GM19455 (cell line): ENCODE results near the gene NFIL3.

Source experiments
- ATAC-seq: cut with Tn5 transposase; IDR thresholded peaks from one replicate; pipeline ENCODE4 v1.9.1; 2021; ENCODE audit not compliant: unreplicated experiment

Gene NFIL3

GRCh38 chr9:91361291-91362050 is 62.2 kb downstream of the NFIL3 start, which contains the start of gene AUH:
Gene AUH, minus strand, starts transcription at chr9:91361918. Its CDS starts 29 bp downstream, at chr9:91361889.
- ATAC-seq, result peak; percentile 88

GRCh38 chr9:91360551-91361290 is 62.9 kb downstream of the NFIL3 start:
- ATAC-seq, result no peak

- ATAC-seq, result no peak
Observed at GRCh38 chr9:91359734-91360470, 63.7 kb downstream of the NFIL3 start.

GRCh38 chr9:91359083-91359482 is 64.5 kb downstream of the NFIL3 start:
- ATAC-seq, result no peak
